HFF-Myc (cell line): Measurements from ENCODE around the gene ASB3.
"Not testable (repeated sequence)": the region's sequence is repeated elsewhere in the genome, so short reads cannot be mapped to it uniquely, and the experiment has no call there.

Experiments used
- DNase-seq: peaks from one replicate; pipeline ENCODE4 v3.0.0-alpha.2; 2011; ENCODE audit warnings: low read depth; ENCODE audit errors: extremely low read depth
- H3K4me3 ChIP-seq: replicated peaks from 2 replicates; pipeline ENCODE4 v1.5.1; 2011; ENCODE audit warnings: low read depth, mild to moderate bottlenecking, control low read depth, low read length
- TF ChIP-seq, protein P1 (sequence below): IDR thresholded peaks from 2 replicates; pipeline ENCODE4 v1.5.1; 2012; ENCODE audit warnings: mild to moderate bottlenecking, low read depth, low read length, control low read depth; ENCODE audit errors: missing control alignments

Gene ASB3, protein sequence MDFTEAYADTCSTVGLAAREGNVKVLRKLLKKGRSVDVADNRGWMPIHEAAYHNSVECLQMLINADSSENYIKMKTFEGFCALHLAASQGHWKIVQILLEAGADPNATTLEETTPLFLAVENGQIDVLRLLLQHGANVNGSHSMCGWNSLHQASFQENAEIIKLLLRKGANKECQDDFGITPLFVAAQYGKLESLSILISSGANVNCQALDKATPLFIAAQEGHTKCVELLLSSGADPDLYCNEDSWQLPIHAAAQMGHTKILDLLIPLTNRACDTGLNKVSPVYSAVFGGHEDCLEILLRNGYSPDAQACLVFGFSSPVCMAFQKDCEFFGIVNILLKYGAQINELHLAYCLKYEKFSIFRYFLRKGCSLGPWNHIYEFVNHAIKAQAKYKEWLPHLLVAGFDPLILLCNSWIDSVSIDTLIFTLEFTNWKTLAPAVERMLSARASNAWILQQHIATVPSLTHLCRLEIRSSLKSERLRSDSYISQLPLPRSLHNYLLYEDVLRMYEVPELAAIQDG

DNA sequence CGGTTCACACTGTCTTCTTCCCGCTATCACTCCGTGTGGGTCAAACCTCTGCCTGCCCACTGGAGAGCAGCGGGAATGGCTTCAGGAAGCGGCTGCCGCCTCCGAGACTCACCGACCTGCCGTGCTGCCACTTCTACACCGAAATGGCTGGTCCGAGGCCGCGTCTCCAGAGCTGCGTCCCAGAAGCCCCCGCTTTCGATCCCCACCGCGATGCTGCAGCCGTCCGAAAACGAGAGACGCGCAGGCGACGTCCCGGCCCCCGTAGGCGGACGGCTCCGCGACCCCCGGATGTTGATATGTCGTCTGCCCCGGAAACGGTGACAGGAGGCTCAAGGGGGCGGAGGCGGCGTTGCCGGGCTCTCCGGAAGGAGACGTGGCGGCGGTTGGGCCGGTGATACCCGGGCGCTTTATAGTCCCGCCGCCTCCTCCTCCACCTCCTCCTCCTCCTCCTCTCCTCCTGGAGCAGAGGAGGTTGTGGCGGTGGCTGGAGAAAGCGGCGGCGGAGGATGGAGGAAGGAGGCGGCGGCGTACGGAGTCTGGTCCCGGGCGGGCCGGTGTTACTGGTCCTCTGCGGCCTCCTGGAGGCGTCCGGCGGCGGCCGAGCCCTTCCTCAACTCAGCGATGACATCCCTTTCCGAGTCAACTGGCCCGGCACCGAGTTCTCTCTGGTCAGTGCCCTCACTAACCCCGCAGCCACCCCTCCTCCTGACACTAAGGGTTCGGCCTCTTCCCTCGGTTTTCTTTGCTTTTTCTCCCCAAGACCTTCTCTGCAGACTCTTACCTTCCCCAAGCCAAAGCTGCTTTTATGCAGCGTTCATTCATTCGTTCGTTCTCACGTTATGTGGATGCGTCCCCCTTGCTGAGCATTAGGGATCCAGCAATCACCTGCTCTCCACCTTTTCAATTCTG lies at the start of gene ASB3, which contains the start of gene ERLEC1:
TSS of gene ASB3 (minus strand) at position 249 of the 909 bp plus-strand sequence. CDS start 21,381 bp downstream, outside the sequence.
TSS of gene ERLEC1 (plus strand) at position 340 of the 909 bp plus-strand sequence. CDS start at position 507, 167 bp downstream.
- H3K4me3 ChIP-seq: peak within 1 kb of the TSS; percentile 71

DNA sequence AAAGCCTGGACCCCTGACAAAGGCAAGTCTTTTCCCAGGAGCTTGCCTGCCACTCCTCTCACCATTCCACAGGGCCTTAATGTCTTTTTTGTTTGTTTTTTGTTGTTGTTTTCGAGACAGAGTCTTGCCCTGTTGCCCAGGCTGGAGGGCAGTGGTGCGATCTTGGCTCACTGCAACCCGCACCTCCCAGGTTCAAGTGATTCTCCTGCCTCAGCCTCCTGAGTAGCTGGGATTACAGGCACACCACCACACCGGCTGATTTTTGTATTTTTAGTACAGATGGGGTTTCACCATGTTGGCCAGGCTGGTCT lies 43.2 kb upstream of the ASB3 start:
- H3K4me3 ChIP-seq, DNase-seq: not testable (repeated sequence)

More for the DNA sequence above, at the start of gene ASB3, which contains the start of gene ERLEC1:
- DNase-seq: peak; percentile 66
- TF ChIP-seq, protein P1, sequence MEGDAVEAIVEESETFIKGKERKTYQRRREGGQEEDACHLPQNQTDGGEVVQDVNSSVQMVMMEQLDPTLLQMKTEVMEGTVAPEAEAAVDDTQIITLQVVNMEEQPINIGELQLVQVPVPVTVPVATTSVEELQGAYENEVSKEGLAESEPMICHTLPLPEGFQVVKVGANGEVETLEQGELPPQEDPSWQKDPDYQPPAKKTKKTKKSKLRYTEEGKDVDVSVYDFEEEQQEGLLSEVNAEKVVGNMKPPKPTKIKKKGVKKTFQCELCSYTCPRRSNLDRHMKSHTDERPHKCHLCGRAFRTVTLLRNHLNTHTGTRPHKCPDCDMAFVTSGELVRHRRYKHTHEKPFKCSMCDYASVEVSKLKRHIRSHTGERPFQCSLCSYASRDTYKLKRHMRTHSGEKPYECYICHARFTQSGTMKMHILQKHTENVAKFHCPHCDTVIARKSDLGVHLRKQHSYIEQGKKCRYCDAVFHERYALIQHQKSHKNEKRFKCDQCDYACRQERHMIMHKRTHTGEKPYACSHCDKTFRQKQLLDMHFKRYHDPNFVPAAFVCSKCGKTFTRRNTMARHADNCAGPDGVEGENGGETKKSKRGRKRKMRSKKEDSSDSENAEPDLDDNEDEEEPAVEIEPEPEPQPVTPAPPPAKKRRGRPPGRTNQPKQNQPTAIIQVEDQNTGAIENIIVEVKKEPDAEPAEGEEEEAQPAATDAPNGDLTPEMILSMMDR: no peak

DNA sequence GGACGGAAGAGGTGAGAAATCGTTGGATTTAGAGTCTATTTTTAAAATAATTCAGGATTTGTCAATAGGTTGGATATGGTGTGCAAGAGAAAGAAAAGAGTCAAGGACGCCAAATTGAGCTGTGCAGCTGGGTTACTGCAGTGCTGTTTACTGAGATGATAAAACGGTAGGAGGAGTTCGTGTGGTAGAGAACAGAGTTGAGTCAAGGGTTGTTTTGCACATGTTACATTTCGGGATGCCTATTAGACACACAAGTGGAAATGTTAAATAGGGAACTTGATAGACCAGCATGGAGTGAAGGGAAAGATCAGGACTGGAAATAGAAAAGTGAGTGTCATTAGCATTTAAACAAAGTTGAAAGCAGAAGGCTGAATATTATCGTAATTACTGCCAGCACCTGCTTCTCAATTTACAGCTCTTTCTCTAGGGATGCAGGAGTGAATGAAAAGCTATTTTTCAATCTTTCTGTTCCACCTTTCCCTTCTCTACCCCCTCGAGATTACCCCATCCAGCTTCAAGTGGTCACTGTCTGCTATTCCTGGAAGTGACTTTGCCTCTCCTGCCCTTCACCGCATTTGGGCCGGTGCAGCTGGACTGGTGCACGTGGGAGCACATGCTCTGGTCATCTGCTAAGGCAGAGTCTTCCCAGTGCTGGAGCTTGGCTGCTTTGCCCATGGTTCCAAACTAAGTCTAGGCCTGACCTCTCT lies 42.7 kb upstream of the ASB3 start:
- TF ChIP-seq, protein P1: no peak
- no peak overlapping the region for H3K4me3 ChIP-seq
- DNase-seq: no peak

DNA sequence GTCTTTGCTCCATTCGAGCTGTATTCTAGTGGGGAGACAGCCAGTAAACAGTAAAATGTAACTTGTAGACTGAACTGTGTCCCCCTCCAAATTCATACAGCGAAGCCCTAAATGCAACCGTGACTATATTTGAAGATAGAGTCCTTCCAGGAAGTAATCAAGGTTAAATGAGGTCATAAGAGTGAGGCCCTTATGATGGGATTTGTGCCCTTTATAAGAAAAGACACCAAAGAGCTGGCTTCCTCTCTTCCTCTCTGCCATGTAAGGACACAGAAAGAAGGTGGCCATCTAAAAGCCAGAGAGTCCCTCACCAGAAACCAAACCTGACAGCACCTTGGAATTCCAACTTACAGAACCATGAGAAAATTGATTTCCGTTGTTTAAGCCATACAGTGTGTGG lies 41.6 kb upstream of the ASB3 start:
- H3K4me3 ChIP-seq: no peak overlapping the region
- DNase-seq: no peak
- TF ChIP-seq, protein P1: no peak

DNA sequence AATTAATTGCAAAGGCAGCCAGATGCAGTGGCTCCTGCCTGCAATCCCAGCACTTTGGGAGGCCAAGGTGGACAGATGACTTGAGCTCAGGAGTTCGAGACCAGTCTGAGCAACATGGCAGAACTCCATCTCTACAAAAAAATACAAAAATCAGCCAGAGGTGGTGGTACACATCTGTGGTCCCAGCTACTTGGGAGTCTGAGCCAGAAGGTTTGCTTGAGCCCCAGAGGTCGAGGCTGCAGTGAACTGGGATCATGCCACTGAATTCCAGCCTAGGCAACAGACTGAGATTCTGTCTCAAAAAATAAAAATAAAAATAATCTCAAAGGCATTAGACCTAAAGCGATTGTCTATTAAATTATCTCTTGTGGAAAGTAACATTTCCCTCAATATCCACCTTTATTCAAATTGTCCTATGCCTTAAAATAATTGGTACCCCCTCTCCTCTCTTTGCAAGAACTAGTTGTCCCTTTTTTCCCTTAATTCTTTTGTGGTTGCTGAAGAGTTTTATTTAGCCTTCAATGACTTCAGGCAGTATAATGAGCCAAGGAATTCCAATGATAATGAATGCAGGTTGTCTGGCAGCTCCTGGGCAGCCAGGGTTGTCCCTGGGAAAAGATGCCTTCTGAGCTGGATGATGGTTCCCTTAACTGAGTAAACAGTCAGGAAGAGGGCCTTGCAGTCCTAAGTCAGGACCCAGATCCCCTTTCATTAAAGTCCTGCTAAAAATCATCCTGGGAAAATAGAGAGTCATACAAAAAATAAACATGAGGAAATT lies 40.8 kb upstream of the ASB3 start:
- TF ChIP-seq, protein P1: no peak
- no peak for DNase-seq
- H3K4me3 ChIP-seq: no peak overlapping the region

DNA sequence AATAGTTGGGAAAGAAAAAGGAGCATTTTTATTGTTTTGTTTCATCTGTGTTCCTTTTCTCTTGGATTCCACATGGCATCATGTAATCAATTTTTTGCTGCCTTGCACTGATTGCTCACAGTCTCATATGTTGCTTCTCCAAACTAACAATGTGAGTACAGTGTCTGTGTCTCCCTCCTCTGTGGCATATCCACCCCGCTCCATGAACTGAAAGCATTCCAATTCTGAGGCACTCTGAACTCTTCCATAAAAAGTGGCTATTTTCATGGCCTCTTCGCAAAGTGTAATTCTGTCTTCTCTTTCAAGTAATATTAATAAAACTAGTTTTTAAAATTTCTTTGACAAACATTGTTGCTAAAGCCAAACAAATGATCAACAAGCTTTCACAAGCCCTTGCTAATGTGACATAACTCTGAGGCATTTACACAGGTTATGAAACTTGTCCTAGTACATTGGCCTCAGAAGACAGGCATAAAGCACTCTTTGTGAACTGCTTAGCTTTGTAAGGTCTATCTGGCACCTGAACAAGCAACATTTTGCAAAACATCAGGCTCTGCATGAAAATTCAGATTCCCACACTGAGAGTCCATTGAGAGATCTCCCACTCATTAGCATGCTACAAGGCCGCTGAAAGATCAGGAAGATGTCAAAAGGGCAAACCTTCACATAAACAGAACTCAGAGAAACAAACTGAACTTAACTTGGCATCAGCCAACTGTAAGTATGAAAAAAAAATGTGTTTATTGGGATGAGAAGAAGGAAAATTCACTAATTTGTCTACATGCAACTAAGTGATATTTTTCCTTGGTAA lies 40.0 kb upstream of the ASB3 start:
- TF ChIP-seq, protein P1: no peak
- no peak for DNase-seq
- H3K4me3 ChIP-seq: no peak overlapping the region
